ENCODE data around the gene C3orf18. TPM values are rescaled to one million over a fixed set of nuclear protein-coding genes. Genes with fewer than 3 reads are reported as not detected.

The C3orf18 gene
- total RNA-seq, 1 experiment from 2014 or later = 10.1 TPM

DNA sequence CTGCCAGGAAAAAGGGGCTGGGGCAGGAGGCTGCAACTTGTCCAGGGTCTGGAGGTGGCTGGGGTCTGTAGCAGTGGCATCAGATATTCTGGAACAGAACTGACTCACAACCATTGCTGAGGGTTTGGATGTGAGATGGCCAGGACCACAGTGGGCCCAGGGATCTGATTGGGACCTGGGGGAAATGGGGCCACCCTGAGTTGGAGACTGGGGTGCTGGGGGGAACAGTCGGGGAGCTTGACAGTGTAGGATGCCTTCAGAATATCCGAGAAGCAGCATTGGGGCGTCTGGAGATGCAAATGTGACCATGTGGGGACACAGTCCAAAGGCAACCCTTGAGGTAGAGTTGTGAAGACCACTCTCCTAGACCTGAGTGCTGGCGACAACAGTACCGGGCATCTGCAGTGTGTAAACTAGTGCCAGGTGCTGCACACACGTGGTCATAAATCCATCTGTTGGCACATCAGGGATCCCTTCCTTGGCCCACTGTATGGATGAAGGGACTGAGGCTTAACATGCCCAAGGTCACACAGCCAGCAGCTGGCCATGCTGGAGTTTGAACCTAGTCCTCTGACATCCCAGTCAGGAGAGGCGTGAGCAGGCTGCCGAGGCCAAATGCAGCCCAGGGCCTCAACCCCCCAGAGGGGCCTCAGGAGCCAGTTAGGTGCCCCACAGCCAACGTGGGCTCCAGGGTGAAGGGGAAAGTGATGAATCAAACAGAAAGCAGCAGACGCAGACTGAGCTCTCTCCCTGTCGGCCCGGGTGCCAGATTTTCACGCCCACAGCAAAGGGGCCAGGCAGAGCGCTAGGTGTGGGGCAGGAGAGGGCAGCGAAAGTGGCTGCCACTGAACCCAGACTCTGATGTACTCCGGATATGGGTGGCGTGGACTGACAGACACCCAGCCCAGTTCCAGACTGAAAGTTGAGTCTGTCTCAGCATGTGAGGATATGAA lies 20.5 kb upstream of the C3orf18 start:
- no peaks in the 10 kb centered on the region for H3K36me3 ChIP-seq (ENCODE audit: control insufficient read depth in 1 of 2, insufficient read depth in 2 of 2, low read length in 2 of 2)
- no peak overlapping the region for H3K27ac ChIP-seq (ENCODE audit: low read depth, low read length)
- no peaks in the 10 kb centered on the region for H3K79me2 ChIP-seq (ENCODE audit: insufficient read depth, low read length)
- intact Hi-C loops (cut with micrococcal nuclease) = no loop called here
- ATAC-seq (no peak), DNase-seq (ENCODE audit: low read depth, low spot score) (no peak)
- no peaks in the 10 kb centered on the region for H3K9me2 ChIP-seq (ENCODE audit: insufficient read depth)
- H3K4me1 ChIP-seq (ENCODE audit: control insufficient read depth in 1 of 2, insufficient read depth in 2 of 2, low read length in 2 of 2) = peaks cover 7 to 22% of the 10 kb centered on the region in 2 experiments; a peak in 3 of 4 replicates
- no peak overlapping the region for H3K9ac ChIP-seq (ENCODE audit: low read length)
- no TSS peak for BruUV-seq (replicated peaks)
- POLR2A ChIA-PET = interaction anchor here (0.9 kb wide), 1 partner anchor 13 kb away, joined by 3 read pairs; no protein-coding TSS in a partner anchor
- CTCF ChIA-PET = no interaction called here
- no peak overlapping the region for H3K4me2 ChIP-seq (ENCODE audit: low read length)
- RAD21 ChIA-PET (ENCODE audit: low non-redundant PET in 1 of 2, low total read pairs in 2 of 2, uncharacterized antibody in 2 of 2, unreplicated experiment in 2 of 2) = no interaction called here
- TF ChIP-seq, protein P1, sequence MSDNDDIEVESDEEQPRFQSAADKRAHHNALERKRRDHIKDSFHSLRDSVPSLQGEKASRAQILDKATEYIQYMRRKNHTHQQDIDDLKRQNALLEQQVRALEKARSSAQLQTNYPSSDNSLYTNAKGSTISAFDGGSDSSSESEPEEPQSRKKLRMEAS (IDR thresholded peaks at IDR 0.05) = no peak
- TF ChIP-seq EGR1 (IDR thresholded peaks at IDR 0.05; ENCODE audit: low read depth) (no peak), SRF (IDR thresholded peaks at IDR 0.05; ENCODE audit: low read depth) (no peak), FOSL1 (IDR thresholded peaks at IDR 0.05; ENCODE audit: low read depth) (no peak), ELF1 (IDR thresholded peaks at IDR 0.05; ENCODE audit: borderline replicate concordance, low read depth) (no peak), SIN3A (IDR thresholded peaks at IDR 0.05; ENCODE audit: low read depth) (no peak), CEBPB (IDR thresholded peaks at IDR 0.05; ENCODE audit: low read depth) (no peak)
- TF ChIP-seq, protein P2, sequence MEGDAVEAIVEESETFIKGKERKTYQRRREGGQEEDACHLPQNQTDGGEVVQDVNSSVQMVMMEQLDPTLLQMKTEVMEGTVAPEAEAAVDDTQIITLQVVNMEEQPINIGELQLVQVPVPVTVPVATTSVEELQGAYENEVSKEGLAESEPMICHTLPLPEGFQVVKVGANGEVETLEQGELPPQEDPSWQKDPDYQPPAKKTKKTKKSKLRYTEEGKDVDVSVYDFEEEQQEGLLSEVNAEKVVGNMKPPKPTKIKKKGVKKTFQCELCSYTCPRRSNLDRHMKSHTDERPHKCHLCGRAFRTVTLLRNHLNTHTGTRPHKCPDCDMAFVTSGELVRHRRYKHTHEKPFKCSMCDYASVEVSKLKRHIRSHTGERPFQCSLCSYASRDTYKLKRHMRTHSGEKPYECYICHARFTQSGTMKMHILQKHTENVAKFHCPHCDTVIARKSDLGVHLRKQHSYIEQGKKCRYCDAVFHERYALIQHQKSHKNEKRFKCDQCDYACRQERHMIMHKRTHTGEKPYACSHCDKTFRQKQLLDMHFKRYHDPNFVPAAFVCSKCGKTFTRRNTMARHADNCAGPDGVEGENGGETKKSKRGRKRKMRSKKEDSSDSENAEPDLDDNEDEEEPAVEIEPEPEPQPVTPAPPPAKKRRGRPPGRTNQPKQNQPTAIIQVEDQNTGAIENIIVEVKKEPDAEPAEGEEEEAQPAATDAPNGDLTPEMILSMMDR (IDR thresholded peaks at IDR 0.05 in 2 of 3, conservative IDR thresholded peaks at IDR 0.05 in 1 of 3; ENCODE audit: borderline replicate concordance in 1 of 3, insufficient read depth in 1 of 3, low read depth in 2 of 3, low read length in 2 of 3) = no peak
- H3K9me3 ChIP-seq (ENCODE audit: control insufficient read depth in 1 of 2, insufficient read depth in 1 of 2, low read depth in 1 of 2, low read length in 2 of 2) = no peaks in the 10 kb centered on the region
- H3K27me3 ChIP-seq (ENCODE audit: insufficient read depth, low read length) = no peaks in the 10 kb centered on the region
- no peaks in the 10 kb centered on the region for H4K20me1 ChIP-seq (ENCODE audit: insufficient read depth)
- no peak overlapping the region for H2AFZ ChIP-seq (ENCODE audit: low read depth, low read length, poor library complexity, severe bottlenecking)
- no peak overlapping the region for H3K4me3 ChIP-seq (replicated peaks in 1 of 2; ENCODE audit: low read depth in 1 of 2, low read length in 2 of 2)
